Right lobe of liver (tissue), 6 donors: Measurements from ENCODE around the gene ABHD6. TPM values are rescaled to one million over a fixed set of nuclear protein-coding genes. Genes with fewer than 3 reads are reported as not detected.

Experiments used
- ATAC-seq, 4 donors: fragments of 200-7000 bp; cut with Tn5 transposase; one replicate each; pipeline ENCODE4 v1.9.1; 2020; ENCODE audit warnings: mild to moderate bottlenecking in 4 of 4, moderate library complexity in 4 of 4
- DNase-seq, 3 donors: peaks; one replicate each; pipeline ENCODE4 v3.0.0-alpha.2; 2020
- H3K27ac ChIP-seq, 3 donors: fragments of 200-600 bp; one replicate each; pipeline ENCODE4 v1.8.0; 2022
- H3K27me3 ChIP-seq, 2 donors: fragments of 200-600 bp; one replicate each; pipeline ENCODE4 v1.8.0; 2022
- H3K36me3 ChIP-seq, 4 donors: fragments of 200-600 bp; sonication (generic) in 1 of 4; one replicate each; pipeline versions ENCODE4 v1.5.1 to v1.8.0; 2017 to 2022; ENCODE audit warnings: control low read depth in 1 of 4
- H3K4me1 ChIP-seq, 4 donors: fragments of 200-600 bp; sonication (generic) in 1 of 4; one replicate each; pipeline versions ENCODE4 v1.5.1 to v1.8.0; 2017 to 2022; ENCODE audit warnings: control low read depth in 1 of 4
- H3K4me3 ChIP-seq, 3 donors: fragments of 200-600 bp; one replicate each; pipeline ENCODE4 v1.8.0; 2022
- H3K9me3 ChIP-seq, 4 donors: fragments of 200-600 bp; sonication (generic) in 1 of 4; one replicate each; pipeline versions ENCODE4 v1.5.1 to v1.8.0; 2017 to 2022; ENCODE audit warnings: control low read depth in 1 of 4
- CTCF ChIP-seq, 4 donors: fragments of 200-600 bp in 3 of 4; fragments of 450-650 bp in 1 of 4; IDR thresholded peaks; one replicate each; pipeline versions ENCODE4 v1.5.1 to v1.8.0; 2016 to 2022; ENCODE audit warnings: antibody characterized with exemption in 4 of 4, mild to moderate bottlenecking in 2 of 4
- POLR2A ChIP-seq: fragments of 450-650 bp; IDR thresholded peaks from one replicate; pipeline ENCODE4 v1.6.1; 2017; ENCODE audit warnings: antibody characterized with exemption, mild to moderate bottlenecking
- WGBS: methylation state at CpG from one replicate; pipeline ENCODE4 v1.1.6; 2018; ENCODE audit warnings: low coverage, low lambda C conversion rate; ENCODE audit not compliant: insufficient coverage; ENCODE audit errors: missing lambda C conversion rate; 5-methylcytosine and 5-hydroxymethylcytosine counted together
- intact Hi-C, 2 donors: fragments of 100-400 bp; cut with DNase I; formaldehyde crosslinking; loops; one replicate each; pipeline versions ENCODE4 v1.11.2 to v1.14.1; 2022
- total RNA-seq, 6 experiments: library from RNA; depleted of rRNA in 2 of 6; stranded (reverse); fragments of >200 nt in 2 of 6; fragmentation: NEBNext Ultra II Directional in 3 of 6; extraction: Animal tissue kit (Norgen Biotek cat#: 25700) in 3 of 6; gene quantifications; one replicate each; pipeline versions ENCODE4 v1.1.0 to v1.2.4, GENCODE V29; 2016 to 2023
- donor health status: DM: no; HTN: yes; CAD: no.
- donor health status: DM: no; HTN: no; CAD: no.
- donor health status: DM: no; HTN: no; CAD: no.
- donor health status: DM: no; HTN: yes; CAD: no.
- donor health status: DM: no; HTN: yes; CAD: no.

Gene ABHD6
- total RNA-seq, 6 experiments from 2014 or later = 24.6 to 64.3 (median 52.6) TPM

- 82% methylated on average over 4 of the region's 10 CpGs for WGBS
- no peak overlapping the region for H3K4me3 ChIP-seq
- ATAC-seq (no peak), DNase-seq (no peak)
- H3K27me3 ChIP-seq = no peaks in the 10 kb centered on the region
- no peak overlapping the region for H3K27ac ChIP-seq
- intact Hi-C loops = no loop called here
- no peaks in the 10 kb centered on the region for H3K9me3 ChIP-seq
- peaks cover 0 to 39% (median 10%) of the 10 kb centered on the region in 4 donors for H3K36me3 ChIP-seq
- TF ChIP-seq CTCF (IDR thresholded peaks at IDR 0.05) = no peak
- TF ChIP-seq POLR2A = no peak
- H3K4me1 ChIP-seq = peaks cover 0 to 18% (median 0%) of the 10 kb centered on the region in 4 donors
Measured at GRCh38 chr3:58258392-58259055, 20.9 kb downstream of the ABHD6 start.

GRCh38 chr3:58260261-58260731 is 22.7 kb downstream of the ABHD6 start:
- Histone ChIP-seq H3K4me1 (peaks cover 0 to 3% (median 0%) of the 10 kb centered on the region in 4 donors), H3K27me3 (no peaks in the 10 kb centered on the region), H3K9me3 (no peaks in the 10 kb centered on the region), H3K36me3 (peaks cover 0 to 39% (median 10%) of the 10 kb centered on the region in 4 donors), H3K4me3 (no peak overlapping the region), H3K27ac (no peak overlapping the region)
- ATAC-seq (peak in 2 of 4 donors; percentile 14 to 53), DNase-seq (no peak)
- 100% methylated on average over 2 of the region's 6 CpGs for WGBS
- TF ChIP-seq POLR2A (no peak), CTCF (IDR thresholded peaks at IDR 0.05) (no peak)
- intact Hi-C loops = no loop called here

GRCh38 chr3:58260733-58261132 is 23.1 kb downstream of the ABHD6 start:
- 49% methylated on average over 3 of the region's 6 CpGs for WGBS
- no peak overlapping the region for H3K27ac ChIP-seq
- no peaks in the 10 kb centered on the region for H3K9me3 ChIP-seq
- no peaks in the 10 kb centered on the region for H3K4me1 ChIP-seq
- H3K27me3 ChIP-seq = no peaks in the 10 kb centered on the region
- H3K4me3 ChIP-seq = no peak overlapping the region
- peaks cover 0 to 39% (median 10%) of the 10 kb centered on the region in 4 donors for H3K36me3 ChIP-seq
- DNase-seq = peak in 2 of 3 donors; percentile 35 to 57
- intact Hi-C loops = no loop called here
- TF ChIP-seq POLR2A (no peak), CTCF (IDR thresholded peaks at IDR 0.05) (no peak)
- peak; percentile 76 to 89 (median 78) for ATAC-seq

- ATAC-seq = no peak
- H3K27me3 ChIP-seq = no peaks in the 10 kb centered on the region
Measured at GRCh38 chr3:58261954-58262666, 24.5 kb downstream of the ABHD6 start.

More at GRCh38 chr3:58261954-58262666, 24.5 kb downstream of the ABHD6 start:
- DNase-seq = no peak
- TF ChIP-seq CTCF (IDR thresholded peaks at IDR 0.05) (no peak), POLR2A (no peak)
- no peaks in the 10 kb centered on the region for H3K9me3 ChIP-seq
- peaks cover 0 to 10% (median 0%) of the 10 kb centered on the region in 4 donors for H3K4me1 ChIP-seq
- no peak overlapping the region for H3K4me3 ChIP-seq
- no peak overlapping the region for H3K27ac ChIP-seq
- H3K36me3 ChIP-seq = peaks cover 0 to 29% (median 8%) of the 10 kb centered on the region in 4 donors
- intact Hi-C loops = no loop called here
- WGBS = 79% methylated on average over 3 of the region's 3 CpGs
